HG02763 (cell line): ENCODE data around the gene NPDC1.

ENCODE experiments used
- ATAC-seq: cut with Tn5 transposase; IDR thresholded peaks from one replicate; pipeline ENCODE4 v1.9.1; 2021; ENCODE audit warnings: mild to moderate bottlenecking, moderate library complexity; ENCODE audit not compliant: unreplicated experiment

Gene NPDC1

DNA sequence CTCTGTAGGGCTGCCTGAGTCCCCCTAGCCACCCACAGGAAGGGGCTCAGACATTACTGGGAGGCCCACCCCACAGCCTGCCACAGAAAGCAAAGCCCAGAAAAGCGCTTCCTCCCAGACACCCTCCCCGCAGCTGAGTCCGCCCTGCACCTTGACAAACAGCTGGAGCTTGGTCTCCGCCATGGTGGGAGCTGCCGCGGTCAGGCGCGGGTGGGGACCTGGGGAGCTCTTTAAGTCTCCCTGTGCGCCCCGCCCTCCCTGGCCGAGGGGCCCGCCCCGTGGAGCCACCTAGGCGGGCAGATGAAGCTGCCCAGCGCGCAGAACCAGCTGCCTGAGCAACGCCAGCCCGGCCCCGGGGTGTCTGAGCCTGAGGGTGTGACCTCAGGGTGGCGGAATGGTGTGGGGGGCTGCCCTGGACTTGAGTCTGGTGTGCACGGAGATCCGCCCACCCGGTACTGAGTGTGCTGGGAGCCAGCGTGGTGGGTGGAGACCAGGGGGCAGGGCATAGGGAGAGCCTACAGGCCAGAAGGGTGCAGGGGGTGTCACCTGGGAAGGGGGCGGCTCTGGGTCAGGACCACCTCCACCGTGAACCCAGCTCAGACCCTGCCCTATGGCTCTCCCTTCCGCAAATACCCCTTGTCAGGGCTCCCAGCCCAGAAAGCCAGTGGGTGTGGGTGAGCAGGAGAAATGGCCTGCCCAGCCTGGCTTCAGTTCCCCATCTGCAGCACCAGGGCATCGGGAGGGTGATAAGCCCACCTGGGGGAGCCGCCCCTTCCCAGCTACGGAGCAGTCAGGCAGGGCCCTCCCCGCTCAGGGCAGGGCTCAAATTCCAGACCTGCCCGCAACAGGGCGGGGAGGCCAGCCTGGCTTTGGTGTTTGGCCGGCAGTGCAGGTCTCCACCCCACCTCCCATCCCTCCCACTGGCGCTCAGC, 49.4 kb downstream of the NPDC1 start, which contains the start of gene CLIC3:
Gene CLIC3, minus strand, starts transcription at position 208 of the 932 bp plus-strand sequence. Its CDS starts 25 bp downstream, at position 183.
- ATAC-seq = no peak

- no peak for ATAC-seq
Observed at GRCh38 chr9:136995772-136996311, 50.1 kb downstream of the NPDC1 start.

GRCh38 chr9:136995362-136995761, 50.6 kb downstream of the NPDC1 start:
- ATAC-seq = no peak

GRCh38 chr9:136994888-136995230, 51.1 kb downstream of the NPDC1 start:
- no peak for ATAC-seq

- no peak for ATAC-seq
Observed at GRCh38 chr9:136994180-136994887, 51.6 kb downstream of the NPDC1 start.

GRCh38 chr9:136992819-136993369, 53.1 kb downstream of the NPDC1 start:
- ATAC-seq = no peak

DNA sequence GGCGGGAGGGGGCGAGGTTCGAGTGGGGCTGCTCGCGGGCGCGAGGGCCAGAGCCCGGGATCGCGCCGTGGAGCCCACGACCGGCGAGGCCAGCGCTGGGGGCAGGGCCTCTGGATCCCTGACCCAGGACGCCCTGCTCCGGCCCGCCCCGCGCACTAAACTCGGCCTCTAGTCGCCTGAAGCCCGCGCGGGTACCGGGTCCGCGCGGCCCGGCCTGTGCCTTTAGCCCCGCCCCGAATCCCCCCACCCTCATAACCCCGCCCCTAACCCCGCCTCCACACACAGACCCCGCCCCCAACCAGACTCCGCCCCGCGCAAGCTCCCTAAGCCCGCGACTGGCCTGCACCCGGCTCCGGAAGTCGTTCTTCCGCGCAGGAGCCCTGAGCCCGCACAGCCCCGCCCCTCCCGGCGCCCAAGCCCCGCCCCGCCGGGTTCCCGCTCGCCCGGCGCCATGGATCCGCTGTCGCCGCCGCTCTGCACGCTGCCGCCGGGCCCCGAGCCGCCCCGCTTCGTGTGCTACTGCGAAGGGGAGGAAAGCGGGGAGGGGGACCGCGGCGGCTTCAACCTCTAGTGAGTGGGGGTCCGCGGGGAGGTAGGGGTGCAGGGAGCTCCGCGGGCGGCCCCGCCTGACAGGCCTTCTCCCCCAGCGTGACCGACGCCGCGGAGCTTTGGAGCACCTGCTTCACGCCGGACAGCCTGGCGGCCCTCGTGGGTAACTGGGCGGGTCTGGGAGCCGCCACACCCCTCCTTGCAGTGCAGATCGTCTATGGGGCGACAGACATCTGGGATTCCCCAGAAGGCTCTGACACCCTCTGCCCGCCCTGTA, 53.8 kb downstream of the NPDC1 start, which contains the start of gene PAXX:
Gene PAXX, plus strand, starts transcription at position 430 of the 826 bp plus-strand sequence. Its CDS starts 22 bp downstream, at position 452.
- ATAC-seq = peak; percentile 75

- no peak for ATAC-seq
Observed at GRCh38 chr9:136990242-136990911, 55.6 kb downstream of the NPDC1 start.
